Measurements from ENCODE around the gene NGEF.
"Not testable (repeated sequence)": the region's sequence is repeated elsewhere in the genome, so short reads cannot be mapped to it uniquely, and the experiment has no call there.

Gene NGEF

DNA sequence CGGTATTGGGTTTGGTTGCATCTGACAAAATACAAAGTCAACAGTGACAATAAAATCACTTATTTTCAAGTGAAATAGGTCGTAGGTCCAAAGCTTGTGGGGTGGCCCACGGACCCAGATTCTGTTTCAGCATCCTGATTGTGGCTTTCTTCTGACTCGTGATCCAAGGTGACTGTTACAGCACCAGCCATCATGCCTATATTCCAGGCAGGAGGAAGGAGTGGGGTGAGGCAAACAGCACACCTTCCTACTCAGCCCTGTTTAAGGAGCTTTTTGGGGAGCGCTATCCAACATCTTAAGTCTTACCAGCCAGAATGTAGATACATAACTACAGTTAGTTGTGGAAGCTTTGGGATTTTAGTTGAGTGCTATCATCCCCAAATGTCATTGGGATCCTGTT is 151.7 kb downstream of the NGEF start:
- WGBS (ENCODE audit: insufficient coverage): 100% methylated on average over 3 of the region's 5 CpGs
- H3K36me3 ChIP-seq (ENCODE audit: control insufficient read depth in 4 of 4, insufficient read depth in 4 of 4, low read length in 3 of 4): peaks cover 16 to 45% (median 32%) of the 10 kb centered on the region in 4 experiments
- no peaks in the 10 kb centered on the region for H3K9me3 ChIP-seq (ENCODE audit: control extremely low read depth in 1 of 5, control insufficient read depth in 4 of 5, insufficient read depth in 2 of 5, low read depth in 1 of 5, low read length in 4 of 5)
- H3K4me3 ChIP-seq (ENCODE audit: control insufficient read depth in 1 of 7, extremely low read depth in 1 of 7, insufficient read depth in 4 of 7, low read depth in 2 of 7, low read length in 6 of 7): no peak overlapping the region
- no peak overlapping the region for H3K27ac ChIP-seq (ENCODE audit: insufficient read depth in 1 of 2, low read depth in 1 of 2, low read length in 2 of 2, poor library complexity in 1 of 2, severe bottlenecking in 2 of 2)
- DNase-seq: no peak
- H3K4me1 ChIP-seq (ENCODE audit: control extremely low read depth in 1 of 4, control insufficient read depth in 4 of 4, insufficient read depth in 4 of 4, low read length in 3 of 4): no peaks in the 10 kb centered on the region
- ChIA-PET POLR2A (no interaction called here), CTCF (interaction anchor here (1.4 to 1.7 kb wide), 3 partner anchors 9 to 192 kb away, joined by 3 to 5 read pairs (median 5); no protein-coding TSS in a partner anchor)
- no peaks in the 10 kb centered on the region for H3K27me3 ChIP-seq (replicated peaks in 2 of 5; ENCODE audit: control insufficient read depth in 4 of 5, insufficient read depth in 5 of 5, low read length in 4 of 5)

DNA sequence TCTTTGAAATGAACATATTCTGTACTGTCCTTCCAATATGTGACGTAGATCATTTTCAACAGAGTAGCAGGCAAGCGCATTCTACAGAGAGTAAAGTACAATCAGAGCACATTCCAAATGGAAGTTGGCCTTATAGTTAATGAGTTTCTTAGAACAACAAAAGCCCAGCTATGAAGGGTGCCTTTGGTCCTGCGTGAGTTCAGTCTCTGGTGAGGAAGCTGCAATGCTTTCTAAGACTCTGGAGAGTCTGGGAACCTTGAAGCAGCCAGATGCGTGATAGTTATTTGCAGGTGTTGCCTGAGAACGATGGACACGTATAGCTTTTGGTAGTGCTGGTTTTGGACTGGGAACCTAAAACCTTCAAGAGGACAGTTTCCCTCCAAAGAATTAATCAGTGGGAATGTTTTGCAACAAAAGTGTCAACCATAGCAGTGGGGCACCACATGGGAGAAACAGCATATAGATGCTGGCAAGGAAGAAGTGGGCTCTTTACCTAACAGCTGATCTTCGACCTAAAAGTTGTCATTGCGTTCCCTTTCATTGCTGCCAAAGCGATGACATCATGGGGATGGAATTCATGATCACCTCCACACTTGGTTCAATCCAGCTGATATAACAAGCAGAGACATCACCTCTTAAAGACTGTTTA is 152.3 kb downstream of the NGEF start:
- ChIA-PET POLR2A (no interaction called here), CTCF (interaction anchor here (0.7 to 1.4 kb wide), 2 partner anchors 8 to 25 kb away, joined by 3 read pairs; no protein-coding TSS in a partner anchor)
- 100% methylated on average over 7 of the region's 9 CpGs for WGBS (ENCODE audit: insufficient coverage)
- Histone ChIP-seq H3K27me3 (replicated peaks in 2 of 5; ENCODE audit: control insufficient read depth in 4 of 5, insufficient read depth in 5 of 5, low read length in 4 of 5) (no peaks in the 10 kb centered on the region), H3K27ac (ENCODE audit: insufficient read depth in 1 of 2, low read depth in 1 of 2, low read length in 2 of 2, poor library complexity in 1 of 2, severe bottlenecking in 2 of 2) (no peak overlapping the region), H3K36me3 (ENCODE audit: control insufficient read depth in 4 of 4, insufficient read depth in 4 of 4, low read length in 3 of 4) (peaks cover 17 to 52% (median 35%) of the 10 kb centered on the region in 4 experiments), H3K4me3 (ENCODE audit: control insufficient read depth in 1 of 7, extremely low read depth in 1 of 7, insufficient read depth in 4 of 7, low read depth in 2 of 7, low read length in 6 of 7) (no peak overlapping the region), H3K4me1 (ENCODE audit: control extremely low read depth in 1 of 4, control insufficient read depth in 4 of 4, insufficient read depth in 4 of 4, low read length in 3 of 4) (no peaks in the 10 kb centered on the region), H3K9me3 (ENCODE audit: control extremely low read depth in 1 of 5, control insufficient read depth in 4 of 5, insufficient read depth in 2 of 5, low read depth in 1 of 5, low read length in 4 of 5) (no peaks in the 10 kb centered on the region)
- DNase-seq: no peak

DNA sequence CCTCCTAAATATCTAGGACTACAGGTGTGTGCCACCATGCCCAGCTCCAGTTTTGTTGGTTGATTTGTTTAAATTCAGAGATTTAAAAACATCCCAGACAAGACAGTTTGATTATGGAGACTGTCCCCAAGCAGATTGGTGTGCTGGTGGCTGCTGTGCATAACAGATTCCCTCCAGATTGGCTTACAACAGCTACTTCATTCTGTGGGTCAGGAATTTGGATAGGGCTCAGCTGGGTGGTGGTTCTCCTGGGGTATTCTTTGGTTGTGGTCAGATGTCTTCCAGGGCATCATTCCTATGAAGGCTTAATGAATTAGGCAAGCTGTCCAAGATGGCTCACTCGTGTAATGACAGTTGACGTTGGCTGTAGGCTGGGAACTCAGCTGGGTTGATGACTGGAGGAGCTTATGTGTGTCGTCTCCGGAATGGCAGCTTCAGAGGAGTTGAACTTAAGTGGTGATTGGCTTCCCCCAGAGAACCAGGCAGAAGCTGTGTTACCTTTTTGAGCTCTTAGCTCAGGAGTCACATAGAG is 153.6 kb downstream of the NGEF start:
- no peak for DNase-seq
- H3K9me3 ChIP-seq (ENCODE audit: control extremely low read depth in 1 of 5, control insufficient read depth in 4 of 5, insufficient read depth in 2 of 5, low read depth in 1 of 5, low read length in 4 of 5): no peaks in the 10 kb centered on the region
- whole genome bisulfite sequencing (ENCODE audit: insufficient coverage): 98% methylated on average over 4 of the region's 4 CpGs
- H3K4me3 ChIP-seq (ENCODE audit: control insufficient read depth in 1 of 7, extremely low read depth in 1 of 7, insufficient read depth in 4 of 7, low read depth in 2 of 7, low read length in 6 of 7): no peak overlapping the region
- H3K27ac ChIP-seq (ENCODE audit: insufficient read depth in 1 of 2, low read depth in 1 of 2, low read length in 2 of 2, poor library complexity in 1 of 2, severe bottlenecking in 2 of 2): no peak overlapping the region
- POLR2A ChIA-PET: no interaction called here
- H3K27me3 ChIP-seq (replicated peaks in 2 of 5; ENCODE audit: control insufficient read depth in 4 of 5, insufficient read depth in 5 of 5, low read length in 4 of 5): no peaks in the 10 kb centered on the region
- CTCF ChIA-PET: no interaction called here
- H3K4me1 ChIP-seq (ENCODE audit: control extremely low read depth in 1 of 4, control insufficient read depth in 4 of 4, insufficient read depth in 4 of 4, low read length in 3 of 4): no peaks in the 10 kb centered on the region
- H3K36me3 ChIP-seq (ENCODE audit: control insufficient read depth in 4 of 4, insufficient read depth in 4 of 4, low read length in 3 of 4): peaks cover 19 to 58% (median 40%) of the 10 kb centered on the region in 4 experiments

DNA sequence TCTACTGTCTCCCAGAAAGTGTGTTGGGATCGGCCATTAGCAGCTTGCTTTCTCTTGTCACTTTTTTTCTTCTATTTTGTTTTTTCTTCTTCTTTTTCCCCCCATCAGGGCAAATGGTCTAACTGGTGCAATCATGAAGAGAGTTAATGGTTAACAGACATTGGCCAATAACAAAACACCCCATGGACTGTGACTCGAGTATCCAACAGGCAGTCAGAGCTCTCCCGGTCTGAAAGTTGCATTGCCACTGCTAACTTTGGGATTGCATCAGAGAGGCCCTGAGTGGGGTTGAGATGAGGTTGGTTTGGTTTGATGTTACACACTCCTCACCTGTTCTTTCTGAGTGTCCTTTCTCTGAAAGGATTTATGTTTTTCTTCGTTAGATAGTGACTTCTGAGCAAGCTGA is 155.9 kb downstream of the NGEF start:
- Histone ChIP-seq H3K4me3 (ENCODE audit: control insufficient read depth in 1 of 7, extremely low read depth in 1 of 7, insufficient read depth in 4 of 7, low read depth in 2 of 7, low read length in 6 of 7) (no peak overlapping the region), H3K27ac (ENCODE audit: insufficient read depth in 1 of 2, low read depth in 1 of 2, low read length in 2 of 2, poor library complexity in 1 of 2, severe bottlenecking in 2 of 2) (no peak overlapping the region), H3K9me3 (ENCODE audit: control extremely low read depth in 1 of 5, control insufficient read depth in 4 of 5, insufficient read depth in 2 of 5, low read depth in 1 of 5, low read length in 4 of 5) (no peaks in the 10 kb centered on the region), H3K27me3 (replicated peaks in 2 of 5; ENCODE audit: control insufficient read depth in 4 of 5, insufficient read depth in 5 of 5, low read length in 4 of 5) (no peaks in the 10 kb centered on the region), H3K4me1 (ENCODE audit: control extremely low read depth in 1 of 4, control insufficient read depth in 4 of 4, insufficient read depth in 4 of 4, low read length in 3 of 4) (peaks cover 0 to 1% (median 0%) of the 10 kb centered on the region in 4 experiments), H3K36me3 (ENCODE audit: control insufficient read depth in 4 of 4, insufficient read depth in 4 of 4, low read length in 3 of 4) (peaks cover 19 to 63% (median 43%) of the 10 kb centered on the region in 4 experiments)
- ChIA-PET POLR2A (no interaction called here), CTCF (interaction anchor here (1.9 kb wide), 1 partner anchor 197 kb away, joined by 6 read pairs; no protein-coding TSS in a partner anchor)
- DNase-seq: no peak
- 100% methylated on average over 1 of the region's 4 CpGs for WGBS (ENCODE audit: insufficient coverage)

DNA sequence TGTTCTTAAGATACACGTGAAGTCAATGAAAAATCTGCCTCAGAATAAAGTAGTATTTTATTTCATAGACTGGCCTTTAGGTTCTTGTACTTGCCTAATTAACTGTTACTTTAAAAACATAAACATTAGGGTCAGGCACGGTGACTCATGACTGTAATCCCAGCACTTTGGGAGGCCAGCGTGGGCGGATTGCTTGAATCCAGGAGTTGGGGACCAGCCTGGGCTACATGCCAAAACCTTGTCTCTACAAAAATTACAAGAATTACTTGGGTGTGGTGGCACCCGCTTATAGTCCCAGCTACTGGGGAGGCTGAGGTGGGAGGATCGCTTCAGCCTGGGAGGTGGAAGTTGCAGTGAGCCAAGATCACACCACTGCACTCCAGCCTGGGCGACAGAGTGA is 159.0 kb downstream of the NGEF start:
- no peak for DNase-seq
- no peak overlapping the region for H3K4me3 ChIP-seq (ENCODE audit: control insufficient read depth in 1 of 7, extremely low read depth in 1 of 7, insufficient read depth in 4 of 7, low read depth in 2 of 7, low read length in 6 of 7)
- H3K4me1 ChIP-seq (ENCODE audit: control extremely low read depth in 1 of 4, control insufficient read depth in 4 of 4, insufficient read depth in 4 of 4, low read length in 3 of 4): peaks cover 0 to 1% (median 0%) of the 10 kb centered on the region in 4 experiments
- 100% methylated on average over 3 of the region's 7 CpGs for WGBS (ENCODE audit: insufficient coverage)
- peaks cover 26 to 74% (median 51%) of the 10 kb centered on the region in 4 experiments for H3K36me3 ChIP-seq (ENCODE audit: control insufficient read depth in 4 of 4, insufficient read depth in 4 of 4, low read length in 3 of 4)
- ChIA-PET CTCF (interaction anchor here (0.7 to 4.1 kb wide), 14 partner anchors 12 to 400 kb away, joined by 3 to 24 read pairs (median 6); partner anchors contain the start of genes ATG16L1 and INPP5D), POLR2A (interaction anchor here (1.0 kb wide), 1 partner anchor 12 kb away, joined by 3 read pairs; no protein-coding TSS in a partner anchor)
- no peak overlapping the region for H3K27ac ChIP-seq (ENCODE audit: insufficient read depth in 1 of 2, low read depth in 1 of 2, low read length in 2 of 2, poor library complexity in 1 of 2, severe bottlenecking in 2 of 2)
- H3K27me3 ChIP-seq (replicated peaks in 2 of 5; ENCODE audit: control insufficient read depth in 4 of 5, insufficient read depth in 5 of 5, low read length in 4 of 5): no peaks in the 10 kb centered on the region
- H3K9me3 ChIP-seq (ENCODE audit: control extremely low read depth in 1 of 5, control insufficient read depth in 4 of 5, insufficient read depth in 2 of 5, low read depth in 1 of 5, low read length in 4 of 5): no peaks in the 10 kb centered on the region

DNA sequence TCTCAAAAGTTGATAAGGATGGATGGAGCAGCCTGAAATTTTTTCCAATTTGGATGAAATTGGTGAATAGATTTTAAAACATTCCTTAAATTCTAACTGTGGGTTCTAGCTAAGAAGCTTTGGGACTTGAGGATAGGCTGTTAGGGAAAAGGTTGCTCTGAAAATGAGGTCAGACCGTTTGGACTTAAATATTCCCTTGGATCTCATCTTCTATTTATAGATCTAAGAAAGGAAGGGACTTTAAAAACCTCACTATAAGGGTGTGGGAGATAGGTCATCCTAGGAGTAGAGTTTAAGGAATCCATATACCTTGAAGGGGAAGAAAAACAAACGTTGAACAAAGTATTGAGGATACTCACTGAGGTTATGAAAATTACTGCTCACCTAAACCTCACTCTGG is 160.4 kb downstream of the NGEF start:
- POLR2A ChIA-PET: no interaction called here
- WGBS (ENCODE audit: insufficient coverage): no CpG with 5 or more reads among the region's 2 CpGs
- peaks cover 0 to 1% (median 0%) of the 10 kb centered on the region in 4 experiments for H3K4me1 ChIP-seq (ENCODE audit: control extremely low read depth in 1 of 4, control insufficient read depth in 4 of 4, insufficient read depth in 4 of 4, low read length in 3 of 4)
- no peaks in the 10 kb centered on the region for H3K9me3 ChIP-seq (ENCODE audit: control extremely low read depth in 1 of 5, control insufficient read depth in 4 of 5, insufficient read depth in 2 of 5, low read depth in 1 of 5, low read length in 4 of 5)
- H3K4me3 ChIP-seq (ENCODE audit: control insufficient read depth in 1 of 7, extremely low read depth in 1 of 7, insufficient read depth in 4 of 7, low read depth in 2 of 7, low read length in 6 of 7): no peak overlapping the region
- CTCF ChIA-PET: interaction anchor here (0.7 to 4.1 kb wide), 14 partner anchors 8 to 401 kb away, joined by 3 to 24 read pairs (median 6); partner anchors contain the start of genes ATG16L1 and INPP5D
- no peak overlapping the region for H3K27ac ChIP-seq (ENCODE audit: insufficient read depth in 1 of 2, low read depth in 1 of 2, low read length in 2 of 2, poor library complexity in 1 of 2, severe bottlenecking in 2 of 2)
- H3K36me3 ChIP-seq (ENCODE audit: control insufficient read depth in 4 of 4, insufficient read depth in 4 of 4, low read length in 3 of 4): peaks cover 22 to 74% (median 54%) of the 10 kb centered on the region in 4 experiments
- no peak for DNase-seq
- no peaks in the 10 kb centered on the region for H3K27me3 ChIP-seq (replicated peaks in 2 of 5; ENCODE audit: control insufficient read depth in 4 of 5, insufficient read depth in 5 of 5, low read length in 4 of 5)

DNA sequence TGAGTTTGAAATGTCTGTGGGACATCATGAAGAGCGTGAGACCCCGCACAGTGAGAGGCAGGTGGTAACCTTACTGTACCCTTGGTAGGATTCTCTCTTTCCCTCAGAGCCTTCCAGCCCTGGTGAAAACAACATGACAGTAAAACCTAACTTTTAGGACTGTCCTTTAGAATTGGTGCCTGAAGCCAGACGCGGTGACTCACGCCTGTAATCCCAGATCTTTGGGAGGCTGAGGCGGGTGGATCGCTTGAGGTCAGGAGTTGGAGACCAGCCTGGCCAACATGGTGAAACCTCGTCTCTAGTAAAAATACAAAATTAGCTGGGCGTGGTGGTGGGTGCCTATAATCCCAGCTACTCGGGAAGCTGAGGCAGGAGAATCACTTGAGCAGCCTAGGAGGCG is 161.0 kb downstream of the NGEF start:
- H3K27ac ChIP-seq (ENCODE audit: insufficient read depth in 1 of 2, low read depth in 1 of 2, low read length in 2 of 2, poor library complexity in 1 of 2, severe bottlenecking in 2 of 2); POLR2A ChIA-PET; H3K4me1 ChIP-seq (ENCODE audit: control extremely low read depth in 1 of 4, control insufficient read depth in 4 of 4, insufficient read depth in 4 of 4, low read length in 3 of 4); DNase-seq; H3K4me3 ChIP-seq (ENCODE audit: control insufficient read depth in 1 of 7, extremely low read depth in 1 of 7, insufficient read depth in 4 of 7, low read depth in 2 of 7, low read length in 6 of 7); H3K27me3 ChIP-seq (replicated peaks in 2 of 5; ENCODE audit: control insufficient read depth in 4 of 5, insufficient read depth in 5 of 5, low read length in 4 of 5); H3K9me3 ChIP-seq (ENCODE audit: control extremely low read depth in 1 of 5, control insufficient read depth in 4 of 5, insufficient read depth in 2 of 5, low read depth in 1 of 5, low read length in 4 of 5): not testable (repeated sequence)
- WGBS (ENCODE audit: insufficient coverage): 98% methylated on average over 8 of the region's 11 CpGs
- peaks cover 16 to 74% (median 56%) of the 10 kb centered on the region in 4 experiments for H3K36me3 ChIP-seq (ENCODE audit: control insufficient read depth in 4 of 4, insufficient read depth in 4 of 4, low read length in 3 of 4)
- CTCF ChIA-PET: interaction anchor here (0.7 to 4.1 kb wide), 6 partner anchors 9 to 398 kb away, joined by 3 to 24 read pairs (median 4); no protein-coding TSS in a partner anchor

All from common myeloid progenitor, CD34-positive (primary cell).